KBM-7 (cell line): ENCODE results near the gene RUSF1.
A peak's percentile ranks its signal among the peaks of the same experiment; 100 is the strongest.
"Not testable (repeated sequence)": the region's sequence is repeated elsewhere in the genome, so short reads cannot be mapped to it uniquely, and the experiment has no call there.

Experiments used
- DNase-seq: peaks from one replicate; pipeline ENCODE4 v3.0.0-alpha.2; 2015
- in situ Hi-C: fragments of 300-500 bp; cut with MboI; formaldehyde crosslinking; loops from 2 replicates; pipeline ENCODE4 v1.14.3; 2020; ENCODE audit warnings: low sequenced_read_pairs, low pct_unique_long_range_greater_than_20kb, mixed read lengths

The RUSF1 gene

DNA sequence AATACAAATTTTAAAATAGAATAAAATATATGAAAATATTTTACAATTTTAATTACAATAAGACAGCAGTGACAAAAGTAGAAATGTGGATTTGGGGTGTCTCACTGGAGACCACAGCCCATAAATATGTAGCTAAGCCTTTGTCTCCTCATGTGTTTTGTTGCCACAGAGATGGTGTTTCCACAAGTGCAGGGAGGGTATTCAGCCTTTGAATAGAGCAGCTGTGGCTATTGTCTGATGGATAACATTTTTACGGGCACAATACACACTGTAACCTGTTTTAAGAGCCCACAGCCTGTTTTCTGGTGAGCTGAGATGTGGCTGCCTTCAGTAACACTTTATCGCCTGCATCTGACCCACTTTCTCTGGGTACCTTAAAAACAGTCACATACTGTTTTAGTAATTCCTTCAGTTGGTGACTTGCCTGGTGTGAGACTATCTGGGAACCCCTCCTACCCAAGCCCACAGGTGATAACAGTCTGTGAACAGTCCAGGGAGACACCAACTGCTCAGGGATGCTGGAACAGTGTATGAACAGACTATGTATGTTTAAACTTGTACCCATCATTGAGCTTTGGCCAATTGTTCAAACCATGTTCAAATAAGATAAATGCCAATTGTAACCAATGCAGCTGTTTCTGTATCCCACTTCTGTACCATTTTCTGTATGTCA lies 11.7 kb upstream of the RUSF1 start:
- no peak for DNase-seq
- in situ Hi-C loops: no loop called here

GRCh38 chr16:31517800-31518402 lies 9.7 kb upstream of the RUSF1 start:
- in situ Hi-C loops: no loop called here
- DNase-seq: no peak

GRCh38 chr16:31513884-31514283 lies 5.7 kb upstream of the RUSF1 start:
- in situ Hi-C loops: no loop called here

DNA sequence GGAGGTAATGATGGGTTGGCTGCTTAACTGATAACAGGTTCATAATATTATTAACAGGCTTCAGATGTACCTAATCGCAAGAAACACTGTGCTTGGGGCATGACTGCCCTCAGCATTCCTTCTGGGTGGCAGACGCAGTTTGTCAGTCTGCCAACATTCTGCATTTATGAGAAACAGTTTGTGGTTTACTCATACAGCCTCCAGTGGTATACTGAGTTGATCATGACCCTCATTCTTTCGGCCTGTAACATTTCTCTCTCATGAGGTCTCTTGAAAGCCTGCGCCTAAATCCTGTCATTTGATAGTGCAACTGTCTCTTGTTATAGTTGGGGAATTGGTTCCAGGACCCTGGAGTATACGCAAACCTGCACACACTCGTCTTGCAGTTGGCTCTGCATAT lies 4.9 kb upstream of the RUSF1 start:
- in situ Hi-C loops: no loop called here
- no peak for DNase-seq

More at GRCh38 chr16:31513884-31514283, 5.7 kb upstream of the RUSF1 start:
- DNase-seq: no peak

DNA sequence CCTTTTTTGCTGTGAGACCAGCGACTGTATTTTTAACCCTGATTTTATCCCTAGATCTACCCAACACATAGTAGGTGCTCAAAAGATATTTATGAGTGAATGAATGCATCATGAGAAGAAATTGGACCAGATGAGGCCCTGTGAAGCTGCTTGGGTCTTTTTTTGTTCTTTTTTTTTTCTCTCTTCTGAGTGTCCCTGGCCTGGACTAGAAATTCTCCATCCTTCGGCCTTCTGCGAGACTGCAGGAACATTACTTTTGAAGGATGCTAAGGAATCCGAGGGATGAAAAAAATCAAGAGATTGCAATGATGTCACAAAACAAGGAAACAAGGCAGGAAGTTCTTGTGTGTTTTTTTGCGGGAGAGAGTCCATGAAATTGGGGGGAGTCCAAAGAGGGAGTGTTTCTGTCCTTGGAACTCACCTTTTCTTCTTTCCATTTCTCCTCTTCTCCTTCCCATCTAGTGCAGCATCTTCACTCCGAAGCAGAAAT lies 560 bp upstream of the RUSF1 start:
- DNase-seq: no peak
- in situ Hi-C loops: no loop called here

GRCh38 chr16:31507617-31507928 lies 618 bp downstream of the RUSF1 start:
- in situ Hi-C loops: no loop called here
- peak; percentile 52 for DNase-seq

- in situ Hi-C loops: no loop called here
- peak; percentile 88 for DNase-seq
Measured at GRCh38 chr16:31505483-31505882, 2.7 kb downstream of the RUSF1 start.

GRCh38 chr16:31504159-31504558 lies 4.0 kb downstream of the RUSF1 start:
- no peak for DNase-seq
- in situ Hi-C loops: no loop called here

DNA sequence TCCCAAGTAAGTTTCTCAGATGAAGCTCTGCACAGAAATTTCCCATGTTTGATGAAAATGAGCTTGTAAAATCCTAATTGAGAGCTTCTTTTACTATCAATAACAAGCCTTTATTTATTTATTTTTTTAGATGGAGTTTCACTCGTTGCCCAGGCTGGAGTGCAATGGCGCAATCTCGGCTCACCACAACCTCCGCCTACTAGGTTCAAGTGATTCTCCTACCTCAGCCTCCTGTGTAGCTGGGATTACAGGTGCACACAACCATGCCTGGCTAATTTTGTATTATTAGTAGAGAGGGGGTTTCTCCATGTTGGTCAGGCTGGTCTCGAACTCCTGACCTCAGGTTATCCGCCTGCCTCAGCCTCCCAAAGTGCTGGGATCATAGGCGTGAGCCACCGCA lies 4.6 kb downstream of the RUSF1 start:
- DNase-seq, in situ Hi-C loops: not testable (repeated sequence)

- DNase-seq: no peak
- in situ Hi-C loops: no loop called here
Measured at GRCh38 chr16:31502981-31503380, 5.2 kb downstream of the RUSF1 start.

DNA sequence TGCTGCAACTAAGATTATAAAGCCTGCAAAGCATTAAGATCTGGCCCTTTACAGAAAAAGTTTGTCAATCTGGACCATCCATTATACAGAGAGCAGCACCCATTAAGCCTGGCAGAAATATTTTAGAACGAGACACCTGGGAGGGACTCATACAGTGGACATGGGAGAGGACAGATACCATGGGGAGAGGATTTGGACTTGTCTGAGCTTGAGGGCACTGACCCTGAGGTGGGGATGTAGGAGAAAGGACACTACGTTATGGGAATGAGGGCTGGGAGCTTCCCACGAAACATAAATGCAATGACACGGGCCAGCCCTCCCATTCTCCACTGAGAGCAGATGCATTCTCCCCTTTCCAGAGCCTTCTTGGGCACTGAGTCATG lies 6.2 kb downstream of the RUSF1 start:
- DNase-seq: no peak
- in situ Hi-C loops: no loop called here

- in situ Hi-C loops: no loop called here
- DNase-seq: no peak
Measured at GRCh38 chr16:31501226-31501965, 6.8 kb downstream of the RUSF1 start.

DNA sequence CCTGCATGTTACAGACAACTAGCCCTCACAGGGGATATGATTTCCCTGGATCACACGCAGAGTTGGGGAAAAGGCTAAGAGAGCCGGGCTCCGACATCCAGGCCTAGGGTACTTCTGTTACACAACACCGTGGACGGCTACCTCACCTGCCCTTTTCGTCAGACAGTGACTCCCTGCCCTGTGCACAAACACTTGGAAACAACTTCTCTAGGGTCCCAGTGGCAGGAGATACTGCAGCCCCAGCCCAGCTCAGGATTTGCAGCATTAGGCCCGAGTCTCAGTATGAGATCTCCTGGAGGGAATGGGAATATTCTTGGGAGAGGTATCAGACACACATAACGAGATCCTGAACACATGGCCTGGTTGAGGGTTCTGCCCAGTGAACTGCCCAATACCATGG lies 8.3 kb downstream of the RUSF1 start:
- no peak for DNase-seq
- in situ Hi-C loops: no loop called here

GRCh38 chr16:31498493-31498892 lies 9.7 kb downstream of the RUSF1 start:
- in situ Hi-C loops: no loop called here
- no peak for DNase-seq

DNA sequence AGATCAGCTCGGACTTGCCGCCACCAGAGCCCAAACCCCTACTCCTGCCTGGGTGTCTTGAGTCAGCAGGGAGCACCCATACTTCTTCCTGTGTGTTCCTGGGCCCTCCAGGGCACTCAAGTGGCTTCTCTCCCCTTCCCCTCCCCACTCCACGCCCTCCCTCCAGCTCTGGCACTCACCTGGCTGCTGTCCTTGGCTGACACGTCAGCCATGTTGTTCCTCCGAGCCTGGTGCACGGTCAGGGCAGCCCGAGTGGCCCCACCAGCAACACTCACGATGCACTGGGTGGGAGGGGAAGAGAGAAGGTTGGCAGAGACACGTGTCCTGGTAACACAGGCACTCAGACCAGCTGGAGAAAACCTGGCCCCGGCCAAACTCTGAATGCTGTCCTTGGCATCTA lies 11.5 kb downstream of the RUSF1 start:
- in situ Hi-C loops: no loop called here
- no peak for DNase-seq

GRCh38 chr16:31493506-31494125 lies 14.6 kb downstream of the RUSF1 start:
- in situ Hi-C loops: no loop called here
- no peak for DNase-seq

- in situ Hi-C loops: no loop called here
- no peak for DNase-seq
Measured at GRCh38 chr16:31491778-31492418, 16.3 kb downstream of the RUSF1 start.

- DNase-seq: no peak
- in situ Hi-C loops: no loop called here
Measured at GRCh38 chr16:31489616-31490584, 18.3 kb downstream of the RUSF1 start.

DNA sequence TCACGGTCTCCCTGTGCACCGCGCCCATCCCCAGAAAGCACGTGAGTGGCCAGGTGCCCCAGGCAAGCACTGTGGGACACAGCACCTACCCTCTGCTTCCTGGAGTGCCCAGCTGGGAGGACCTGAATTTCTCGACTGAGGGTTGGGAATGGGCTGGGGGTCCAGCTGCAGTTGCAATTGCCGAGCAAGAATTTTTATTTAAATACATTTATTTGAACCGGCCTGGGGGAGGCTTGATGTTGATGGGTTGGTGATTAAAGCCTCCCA lies 19.0 kb downstream of the RUSF1 start:
- no peak for DNase-seq
- in situ Hi-C loops: no loop called here
